ENCODE data around the gene C8G. TPM values are rescaled to one million over a fixed set of nuclear protein-coding genes. Genes with fewer than 3 reads are reported as not detected.

C8G gene
- total RNA-seq, 4 donors from 2014 or later = 1.7 to 5.2 TPM; not detected in 2

- H3K9me3 ChIP-seq = no peaks in the 10 kb centered on the region
- in situ Hi-C loops (cut with MboI; ENCODE audit: low sequenced_read_pairs in 4 of 4) (no loop called here), intact Hi-C loops (cut with DNase I; ENCODE audit: low total_unique reads) (no loop called here)
- no peak overlapping the region for H3K4me3 ChIP-seq
- DNase-seq = no peak
- no peaks in the 10 kb centered on the region for H3K36me3 ChIP-seq
- no peaks in the 10 kb centered on the region for H3K4me1 ChIP-seq
- peaks cover 0 to 6% (median 0%) of the 10 kb centered on the region in 3 donors for H3K27me3 ChIP-seq
- TF ChIP-seq CTCF (IDR thresholded peaks at IDR 0.05 in 4 of 5, conservative IDR thresholded peaks at IDR 0.05 in 1 of 5) (no peak), POLR2A (IDR thresholded peaks at IDR 0.05) (no peak)
- no peak for ATAC-seq
- no peak overlapping the region for H3K27ac ChIP-seq
These were observed 24.7 kb downstream of the C8G start for GRCh38 chr9:136969774-136970173.

- TF ChIP-seq POLR2A (IDR thresholded peaks at IDR 0.05) = no peak
- TF ChIP-seq CTCF (IDR thresholded peaks at IDR 0.05 in 4 of 5, conservative IDR thresholded peaks at IDR 0.05 in 1 of 5) = no peak
- Histone ChIP-seq H3K4me1 (no peaks in the 10 kb centered on the region), H3K27ac (no peak overlapping the region), H3K36me3 (no peaks in the 10 kb centered on the region), H3K9me3 (no peaks in the 10 kb centered on the region), H3K27me3 (peaks cover 0 to 6% (median 0%) of the 10 kb centered on the region in 3 donors), H3K4me3 (no peak overlapping the region)
- in situ Hi-C loops (cut with MboI; ENCODE audit: low sequenced_read_pairs in 4 of 4) = no loop called here
- ATAC-seq = no peak
- intact Hi-C loops (cut with DNase I; ENCODE audit: low total_unique reads) = no loop called here
- DNase-seq = no peak
These were observed 25.3 kb downstream of the C8G start for GRCh38 chr9:136970361-136970760.

- Histone ChIP-seq H3K27me3 (no peaks in the 10 kb centered on the region), H3K9me3 (no peaks in the 10 kb centered on the region), H3K36me3 (no peaks in the 10 kb centered on the region), H3K4me3 (no peak overlapping the region), H3K4me1 (no peaks in the 10 kb centered on the region), H3K27ac (no peak overlapping the region)
- ATAC-seq (no peak), DNase-seq (no peak)
- no peak for TF ChIP-seq CTCF (IDR thresholded peaks at IDR 0.05 in 4 of 5, conservative IDR thresholded peaks at IDR 0.05 in 1 of 5)
- TF ChIP-seq POLR2A (IDR thresholded peaks at IDR 0.05) = no peak
- intact Hi-C loops (cut with DNase I; ENCODE audit: low total_unique reads) (no loop called here), in situ Hi-C loops (cut with MboI; ENCODE audit: low sequenced_read_pairs in 4 of 4) (no loop called here)
These were observed 26.7 kb downstream of the C8G start for GRCh38 chr9:136971746-136972145.

- ATAC-seq = no peak
- in situ Hi-C loops (cut with MboI; ENCODE audit: low sequenced_read_pairs in 4 of 4) = no loop called here
- TF ChIP-seq CTCF (IDR thresholded peaks at IDR 0.05 in 4 of 5, conservative IDR thresholded peaks at IDR 0.05 in 1 of 5) (no peak), POLR2A (IDR thresholded peaks at IDR 0.05) (no peak)
- H3K9me3 ChIP-seq = no peaks in the 10 kb centered on the region
- no peaks in the 10 kb centered on the region for H3K36me3 ChIP-seq
- intact Hi-C loops (cut with DNase I; ENCODE audit: low total_unique reads) = no loop called here
- no peaks in the 10 kb centered on the region for H3K4me1 ChIP-seq
- no peak for DNase-seq
- no peak overlapping the region for H3K27ac ChIP-seq
- H3K4me3 ChIP-seq = no peak overlapping the region
- H3K27me3 ChIP-seq = peaks cover 0 to 4% (median 3%) of the 10 kb centered on the region in 3 donors
These were observed 27.3 kb downstream of the C8G start for GRCh38 chr9:136972335-136972734.

GRCh38 chr9:136972743-136973142, 27.7 kb downstream of the C8G start:
- H3K4me1 ChIP-seq = peaks cover 0 to 3% of the 10 kb centered on the region in 2 donors
- no peak for ATAC-seq
- intact Hi-C loops (cut with DNase I; ENCODE audit: low total_unique reads) = no loop called here
- no peaks in the 10 kb centered on the region for H3K9me3 ChIP-seq
- in situ Hi-C loops (cut with MboI; ENCODE audit: low sequenced_read_pairs in 4 of 4) = no loop called here
- no peak overlapping the region for H3K4me3 ChIP-seq
- peaks cover 0 to 8% (median 7%) of the 10 kb centered on the region in 3 donors for H3K27me3 ChIP-seq
- DNase-seq = no peak
- H3K27ac ChIP-seq = no peak overlapping the region
- H3K36me3 ChIP-seq = no peaks in the 10 kb centered on the region
- no peak for TF ChIP-seq POLR2A (IDR thresholded peaks at IDR 0.05)
- TF ChIP-seq CTCF (IDR thresholded peaks at IDR 0.05 in 4 of 5, conservative IDR thresholded peaks at IDR 0.05 in 1 of 5) = no peak
